ENCODE results near the gene SKP2.

DNA sequence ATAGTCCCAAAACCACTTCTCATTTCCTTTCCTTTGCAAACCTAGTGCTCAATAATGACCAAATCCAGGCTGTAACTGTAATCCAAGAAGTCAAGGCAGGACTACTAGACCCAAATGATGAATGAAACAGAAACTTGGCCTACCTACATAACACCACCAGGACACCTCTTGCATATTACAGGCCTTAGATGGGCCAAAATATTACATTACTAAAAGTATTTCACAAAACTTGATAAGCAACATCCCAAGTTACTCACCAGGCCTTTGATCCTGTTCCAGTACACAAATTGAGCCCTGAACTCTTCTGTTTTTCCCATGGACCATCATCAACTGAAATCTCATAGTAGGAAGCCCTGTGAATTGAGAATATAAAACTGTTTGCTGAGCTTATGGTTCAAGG lies 55.0 kb downstream of the SKP2 start:
- TF ChIP-seq, protein P1, sequence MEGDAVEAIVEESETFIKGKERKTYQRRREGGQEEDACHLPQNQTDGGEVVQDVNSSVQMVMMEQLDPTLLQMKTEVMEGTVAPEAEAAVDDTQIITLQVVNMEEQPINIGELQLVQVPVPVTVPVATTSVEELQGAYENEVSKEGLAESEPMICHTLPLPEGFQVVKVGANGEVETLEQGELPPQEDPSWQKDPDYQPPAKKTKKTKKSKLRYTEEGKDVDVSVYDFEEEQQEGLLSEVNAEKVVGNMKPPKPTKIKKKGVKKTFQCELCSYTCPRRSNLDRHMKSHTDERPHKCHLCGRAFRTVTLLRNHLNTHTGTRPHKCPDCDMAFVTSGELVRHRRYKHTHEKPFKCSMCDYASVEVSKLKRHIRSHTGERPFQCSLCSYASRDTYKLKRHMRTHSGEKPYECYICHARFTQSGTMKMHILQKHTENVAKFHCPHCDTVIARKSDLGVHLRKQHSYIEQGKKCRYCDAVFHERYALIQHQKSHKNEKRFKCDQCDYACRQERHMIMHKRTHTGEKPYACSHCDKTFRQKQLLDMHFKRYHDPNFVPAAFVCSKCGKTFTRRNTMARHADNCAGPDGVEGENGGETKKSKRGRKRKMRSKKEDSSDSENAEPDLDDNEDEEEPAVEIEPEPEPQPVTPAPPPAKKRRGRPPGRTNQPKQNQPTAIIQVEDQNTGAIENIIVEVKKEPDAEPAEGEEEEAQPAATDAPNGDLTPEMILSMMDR (IDR thresholded peaks at IDR 0.05): no peak
- TF ChIP-seq POLR2A (IDR thresholded peaks at IDR 0.05): no peak

Measured in testis (tissue), 2 donors.